Astrocyte (in vitro differentiated cells and primary cell): ENCODE measurements around the gene MBNL2. TPM values are rescaled to one million over a fixed set of nuclear protein-coding genes. Genes with fewer than 3 reads are reported as not detected.

Experiments
- DNase-seq: peaks from one replicate; pipeline ENCODE4 v3.0.0-alpha.2; 2010; ENCODE audit warnings: low read depth
- FAIRE-seq: peaks from 2 replicates; lab custom pipeline; 2011; peaks lifted over from hg19 to GRCh38; lab: Jason Lieb, UNC
- H2AFZ ChIP-seq: 2 replicates; pipeline ENCODE4 v1.6.0; 2012; ENCODE audit warnings: low read depth, low read length, inconsistent platforms
- H3K27ac ChIP-seq: 2 replicates; pipeline ENCODE4 v1.5.1; 2011; ENCODE audit warnings: low read depth, low read length, inconsistent platforms
- H3K27me3 ChIP-seq: 2 replicates; pipeline ENCODE4 v1.6.0; 2011; ENCODE audit warnings: low read length, inconsistent platforms; ENCODE audit not compliant: insufficient read depth
- H3K36me3 ChIP-seq: 2 replicates; pipeline ENCODE4 v1.5.1; 2011; ENCODE audit warnings: low read length, inconsistent platforms; ENCODE audit not compliant: insufficient read depth
- H3K4me1 ChIP-seq: 2 replicates; pipeline ENCODE4 v1.5.1; 2011; ENCODE audit warnings: low read length, inconsistent platforms; ENCODE audit not compliant: insufficient read depth
- H3K4me2 ChIP-seq: 2 replicates; pipeline ENCODE4 v1.6.0; 2012; ENCODE audit warnings: low read length, inconsistent platforms
- H3K4me3 ChIP-seq: 2 replicates; pipeline ENCODE4 v1.5.1; 2011; ENCODE audit warnings: low read depth, mild to moderate bottlenecking, low read length, inconsistent platforms; ENCODE audit not compliant: insufficient read depth
- H3K79me2 ChIP-seq: 2 replicates; pipeline ENCODE4 v1.6.0; 2012; ENCODE audit warnings: mild to moderate bottlenecking, low read length, inconsistent platforms; ENCODE audit not compliant: insufficient read depth
- H3K9ac ChIP-seq: 2 replicates; pipeline ENCODE4 v1.6.0; 2012; ENCODE audit warnings: mild to moderate bottlenecking, low read length, inconsistent platforms
- H3K9me3 ChIP-seq: 2 replicates; pipeline ENCODE4 v1.5.1; 2012; ENCODE audit warnings: low read depth, mild to moderate bottlenecking, low read length, inconsistent platforms; ENCODE audit not compliant: insufficient read depth
- H4K20me1 ChIP-seq: 2 replicates; pipeline ENCODE4 v1.6.0; 2012; ENCODE audit warnings: low read length, inconsistent platforms; ENCODE audit not compliant: insufficient read depth
- H3K27ac Mint-ChIP-seq: one replicate; pipeline ENCODE4 v1.8.0; 2021; ENCODE audit warnings: mild to moderate bottlenecking, mixed read lengths; ENCODE audit not compliant: unreplicated experiment
- H3K27me3 Mint-ChIP-seq: one replicate; pipeline ENCODE4 v1.8.0; 2021; ENCODE audit warnings: low read depth, mixed read lengths; ENCODE audit not compliant: unreplicated experiment
- H3K36me3 Mint-ChIP-seq: one replicate; pipeline ENCODE4 v1.8.0; 2021; ENCODE audit warnings: low read depth, mixed read lengths; ENCODE audit not compliant: unreplicated experiment
- H3K4me1 Mint-ChIP-seq: one replicate; pipeline ENCODE4 v1.8.0; 2021; ENCODE audit warnings: low read depth, mixed read lengths; ENCODE audit not compliant: unreplicated experiment
- H3K4me3 Mint-ChIP-seq: one replicate; pipeline ENCODE4 v1.8.0; 2021; ENCODE audit warnings: mild to moderate bottlenecking, moderate library complexity, mixed read lengths; ENCODE audit not compliant: unreplicated experiment
- H3K9me3 Mint-ChIP-seq: one replicate; pipeline ENCODE4 v1.8.0; 2021; ENCODE audit warnings: mild to moderate bottlenecking, mixed read lengths; ENCODE audit not compliant: unreplicated experiment
- EZH2 ChIP-seq: IDR thresholded peaks from 2 replicates; pipeline ENCODE4 v1.6.1; 2012; ENCODE audit warnings: mild to moderate bottlenecking, low read length, inconsistent platforms; ENCODE audit not compliant: insufficient read depth
- total RNA-seq: library from RNA; stranded (reverse); gene quantifications from 2 replicates; pipeline ENCODE4 v1.2.1, GENCODE V29; 2021
- TF ChIP-seq, protein P1 (sequence below): IDR thresholded peaks from 2 replicates; pipeline ENCODE4 v1.5.1; 2011; ENCODE audit warnings: low read depth, mild to moderate bottlenecking, inconsistent platforms, low read length, moderate library complexity; ENCODE audit not compliant: insufficient read depth

Gene MBNL2
- total RNA-seq, 1 donor from 2014 or later, result 66.5 TPM

- no peak overlapping the region for H3K27ac Mint-ChIP-seq
- TF ChIP-seq, protein P1, sequence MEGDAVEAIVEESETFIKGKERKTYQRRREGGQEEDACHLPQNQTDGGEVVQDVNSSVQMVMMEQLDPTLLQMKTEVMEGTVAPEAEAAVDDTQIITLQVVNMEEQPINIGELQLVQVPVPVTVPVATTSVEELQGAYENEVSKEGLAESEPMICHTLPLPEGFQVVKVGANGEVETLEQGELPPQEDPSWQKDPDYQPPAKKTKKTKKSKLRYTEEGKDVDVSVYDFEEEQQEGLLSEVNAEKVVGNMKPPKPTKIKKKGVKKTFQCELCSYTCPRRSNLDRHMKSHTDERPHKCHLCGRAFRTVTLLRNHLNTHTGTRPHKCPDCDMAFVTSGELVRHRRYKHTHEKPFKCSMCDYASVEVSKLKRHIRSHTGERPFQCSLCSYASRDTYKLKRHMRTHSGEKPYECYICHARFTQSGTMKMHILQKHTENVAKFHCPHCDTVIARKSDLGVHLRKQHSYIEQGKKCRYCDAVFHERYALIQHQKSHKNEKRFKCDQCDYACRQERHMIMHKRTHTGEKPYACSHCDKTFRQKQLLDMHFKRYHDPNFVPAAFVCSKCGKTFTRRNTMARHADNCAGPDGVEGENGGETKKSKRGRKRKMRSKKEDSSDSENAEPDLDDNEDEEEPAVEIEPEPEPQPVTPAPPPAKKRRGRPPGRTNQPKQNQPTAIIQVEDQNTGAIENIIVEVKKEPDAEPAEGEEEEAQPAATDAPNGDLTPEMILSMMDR, result no peak
- no peak for TF ChIP-seq EZH2
Measured at GRCh38 chr13:97413694-97414093, 191.6 kb downstream of the MBNL2 start.

GRCh38 chr13:97414392-97414791 is 192.3 kb downstream of the MBNL2 start:
- Histone ChIP-seq H2AFZ (no peak overlapping the region), H3K27ac (no peak overlapping the region), H3K79me2 (no peaks in the 10 kb centered on the region), H4K20me1 (no peaks in the 10 kb centered on the region), H3K9me3 (no peaks in the 10 kb centered on the region), H3K4me1 (no peaks in the 10 kb centered on the region), H3K36me3 (no peaks in the 10 kb centered on the region), H3K4me2 (no peak overlapping the region), H3K9ac (no peak overlapping the region), H3K4me3 (no peak overlapping the region), H3K27me3 (no peaks in the 10 kb centered on the region)
- H3K27me3 Mint-ChIP-seq, result no peaks in the 10 kb centered on the region
- H3K4me1 Mint-ChIP-seq, result no peaks in the 10 kb centered on the region
- FAIRE-seq (no peak), DNase-seq (no peak)
- H3K36me3 Mint-ChIP-seq, result no peaks in the 10 kb centered on the region
- TF ChIP-seq, protein P1, result no peak
- no peak for TF ChIP-seq EZH2
- H3K27ac Mint-ChIP-seq, result no peak overlapping the region
- peaks cover 1% of the 10 kb centered on the region for H3K9me3 Mint-ChIP-seq
- H3K4me3 Mint-ChIP-seq, result no peak overlapping the region

More at GRCh38 chr13:97413694-97414093, 191.6 kb downstream of the MBNL2 start:
- no peak overlapping the region for H3K4me3 Mint-ChIP-seq
- H3K9me3 Mint-ChIP-seq, result no peaks in the 10 kb centered on the region
- Histone ChIP-seq H3K4me3 (no peak overlapping the region), H3K9me3 (no peaks in the 10 kb centered on the region), H3K36me3 (no peaks in the 10 kb centered on the region), H3K27ac (no peak overlapping the region), H3K79me2 (no peaks in the 10 kb centered on the region), H3K4me1 (no peaks in the 10 kb centered on the region), H3K9ac (no peak overlapping the region), H3K27me3 (no peaks in the 10 kb centered on the region), H4K20me1 (no peaks in the 10 kb centered on the region), H3K4me2 (no peak overlapping the region), H2AFZ (no peak overlapping the region)
- DNase-seq (no peak), FAIRE-seq (no peak)
- H3K4me1 Mint-ChIP-seq, result no peaks in the 10 kb centered on the region
- H3K36me3 Mint-ChIP-seq, result no peaks in the 10 kb centered on the region
- H3K27me3 Mint-ChIP-seq, result no peaks in the 10 kb centered on the region

DNA sequence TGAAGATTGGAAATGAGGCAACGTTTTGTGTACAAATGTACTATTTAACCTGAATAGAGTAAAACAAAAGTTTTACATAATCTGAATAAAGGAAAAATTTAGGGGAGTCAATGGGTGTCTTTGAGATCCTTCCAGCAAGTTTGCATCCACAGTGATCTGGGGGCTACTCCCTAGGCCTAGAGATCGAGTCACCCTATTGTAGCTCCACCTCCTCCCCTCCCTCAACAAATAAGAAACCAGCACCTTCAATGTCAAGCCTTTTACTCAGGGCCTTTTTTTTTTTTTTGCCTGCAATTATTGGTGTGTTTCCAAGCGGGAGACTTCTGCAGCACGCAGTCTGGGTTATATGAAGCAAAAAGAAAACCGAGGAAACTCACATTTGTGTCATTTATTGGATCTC is 195.6 kb downstream of the MBNL2 start:
- no peak overlapping the region for H3K4me2 ChIP-seq
- no peak overlapping the region for H3K4me3 ChIP-seq
- no peaks in the 10 kb centered on the region for H3K27me3 Mint-ChIP-seq

More for the DNA sequence above, 195.6 kb downstream of the MBNL2 start:
- no peak overlapping the region for H3K4me3 Mint-ChIP-seq
- Histone ChIP-seq H3K4me1 (no peaks in the 10 kb centered on the region), H3K9me3 (no peaks in the 10 kb centered on the region), H3K27ac (no peak overlapping the region), H3K9ac (no peak overlapping the region), H3K79me2 (no peaks in the 10 kb centered on the region), H3K36me3 (no peaks in the 10 kb centered on the region), H2AFZ (no peak overlapping the region), H4K20me1 (no peaks in the 10 kb centered on the region), H3K27me3 (no peaks in the 10 kb centered on the region)
- H3K4me1 Mint-ChIP-seq, result no peaks in the 10 kb centered on the region
- no peak overlapping the region for H3K27ac Mint-ChIP-seq
- no peak for DNase-seq
- no peaks in the 10 kb centered on the region for H3K36me3 Mint-ChIP-seq
- no peak for FAIRE-seq
- TF ChIP-seq EZH2, result no peak
- TF ChIP-seq, protein P1, result no peak
- H3K9me3 Mint-ChIP-seq, result peaks cover 1% of the 10 kb centered on the region
